SU-DHL-6 (cell line): ENCODE data around the gene RAB8A.
A peak's percentile ranks its signal among the peaks of the same experiment; 100 is the strongest.

ENCODE experiments used
- H2AFZ ChIP-seq: fragments of 200-600 bp; sonication (generic); 2 replicates; pipeline ENCODE4 v1.6.1; 2014; ENCODE audit warnings: low read depth, mild to moderate bottlenecking, moderate library complexity, mixed read lengths, antibody characterized with exemption, low read length; ENCODE audit not compliant: severe bottlenecking
- H3F3A ChIP-seq: fragments of 200-600 bp; shearing (Covaris generic); 2 replicates; pipeline ENCODE4 v1.6.0; 2016; ENCODE audit warnings: antibody characterized with exemption, mild to moderate bottlenecking; ENCODE audit not compliant: insufficient read depth
- H3K27ac ChIP-seq: fragments of 200-600 bp; sonication (generic); 2 replicates; pipeline ENCODE4 v1.5.1; 2016; ENCODE audit warnings: low read depth, mild to moderate bottlenecking, low read length, moderate library complexity, mixed read lengths
- H3K27me3 ChIP-seq: fragments of 200-600 bp; sonication (generic), shearing (Covaris generic); 2 replicates; pipeline ENCODE4 v1.6.0; 2014; ENCODE audit warnings: mild to moderate bottlenecking, low read length
- H3K36me3 ChIP-seq: fragments of 200-600 bp; sonication (generic); 2 replicates; pipeline ENCODE4 v1.6.1; 2014; ENCODE audit warnings: mild to moderate bottlenecking, low read length, mixed read lengths
- H3K4me2 ChIP-seq: fragments of 300-600, 200-600 bp; shearing (Covaris generic), sonication (generic); 2 replicates; pipeline ENCODE4 v1.6.0; 2014; ENCODE audit warnings: low read length, low read depth, mild to moderate bottlenecking; ENCODE audit not compliant: poor library complexity, severe bottlenecking
- H3K4me3 ChIP-seq: fragments of 200-600 bp; sonication (generic); 2 replicates; pipeline ENCODE4 v1.5.1; 2014; ENCODE audit warnings: antibody characterized with exemption, low read length, mild to moderate bottlenecking, mixed read lengths; ENCODE audit not compliant: insufficient read depth, poor library complexity, severe bottlenecking
- H3K79me2 ChIP-seq: fragments of 200-600 bp; sonication (generic); 2 replicates; pipeline ENCODE4 v1.6.1; 2014; ENCODE audit warnings: mild to moderate bottlenecking, low read length, moderate library complexity; ENCODE audit not compliant: insufficient read depth
- H3K9ac ChIP-seq: fragments of 200-600 bp; sonication (generic); 2 replicates; pipeline ENCODE4 v1.7.0; 2014; ENCODE audit warnings: mild to moderate bottlenecking, low read length
- H3K9me2 ChIP-seq: fragments of 200-600 bp; sonication (generic); replicated peaks from 2 replicates; pipeline ENCODE4 v1.6.1; 2014; ENCODE audit warnings: low read length; ENCODE audit not compliant: insufficient read depth
- H3K9me3 ChIP-seq: fragments of 200-600 bp; sonication (generic); 2 replicates; pipeline ENCODE4 v1.6.1; 2014; ENCODE audit warnings: low read length, mixed read lengths; ENCODE audit not compliant: insufficient read depth
- H4K20me1 ChIP-seq: fragments of 200-600 bp; sonication (generic); 2 replicates; pipeline ENCODE4 v1.6.1; 2014; ENCODE audit warnings: low read depth, mild to moderate bottlenecking, antibody characterized with exemption, low read length, moderate library complexity, mixed read lengths
- CTCF ChIP-seq: fragments of 200-600 bp; sonication (generic); IDR thresholded peaks from one replicate; pipeline ENCODE4 v1.5.1; 2017; ENCODE audit warnings: antibody characterized with exemption, mild to moderate bottlenecking, low read length, moderate library complexity; ENCODE audit not compliant: insufficient read depth, poor library complexity, severe bottlenecking
- EZH2phosphoT487 ChIP-seq: fragments of 200-600 bp; sonication (generic), shearing (Covaris generic); conservative IDR thresholded peaks from 2 replicates; pipeline ENCODE4 v1.6.1; 2018; ENCODE audit warnings: mild to moderate bottlenecking, antibody characterized with exemption, low read length, moderate library complexity, mixed read lengths

Gene RAB8A

GRCh38 chr19:16154557-16154956, 42.9 kb downstream of the RAB8A start:
- no peak for TF ChIP-seq CTCF
- no peak for TF ChIP-seq EZH2phosphoT487
- Histone ChIP-seq H3K36me3 (peaks cover 32% of the 10 kb centered on the region), H3K9me2 (no peaks in the 10 kb centered on the region), H3K79me2 (0 out of 2 replicates have a peak, but pooled peaks cover under 1% of the 10 kb centered on the region), H3K27ac (peak overlapping the region; percentile 79), H3K9me3 (no peaks in the 10 kb centered on the region), H3F3A (peaks cover 31% of the 10 kb centered on the region), H3K27me3 (no peaks in the 10 kb centered on the region), H3K4me3 (no peak overlapping the region), H3K9ac (no peak overlapping the region), H3K4me2 (peak overlapping the region; percentile 15), H4K20me1 (no peaks in the 10 kb centered on the region), H2AFZ (no peak overlapping the region)

GRCh38 chr19:16155128-16155527, 43.4 kb downstream of the RAB8A start:
- H3K9ac ChIP-seq = no peak overlapping the region
- H3K4me3 ChIP-seq = no peak overlapping the region
- TF ChIP-seq EZH2phosphoT487 (no peak), CTCF (no peak)
- H3K36me3 ChIP-seq = peaks cover 32% of the 10 kb centered on the region
- peak overlapping the region; percentile 15 for H3K4me2 ChIP-seq
- H3K9me3 ChIP-seq = no peaks in the 10 kb centered on the region
- H4K20me1 ChIP-seq = no peaks in the 10 kb centered on the region
- no peaks in the 10 kb centered on the region for H3K9me2 ChIP-seq
- no peaks in the 10 kb centered on the region for H3K79me2 ChIP-seq
- peaks cover 31% of the 10 kb centered on the region for H3F3A ChIP-seq
- H3K27ac ChIP-seq = peak overlapping the region; percentile 79
- H2AFZ ChIP-seq = no peak overlapping the region
- no peaks in the 10 kb centered on the region for H3K27me3 ChIP-seq

GRCh38 chr19:16156904-16157303, 45.2 kb downstream of the RAB8A start:
- Histone ChIP-seq H3K4me2 (no peak overlapping the region), H2AFZ (no peak overlapping the region), H3K9ac (no peak overlapping the region), H3K27ac (no peak overlapping the region), H3F3A (peaks cover 31% of the 10 kb centered on the region), H3K79me2 (no peaks in the 10 kb centered on the region), H4K20me1 (no peaks in the 10 kb centered on the region), H3K9me3 (no peaks in the 10 kb centered on the region), H3K27me3 (no peaks in the 10 kb centered on the region), H3K9me2 (no peaks in the 10 kb centered on the region), H3K4me3 (no peak overlapping the region), H3K36me3 (peaks cover 28% of the 10 kb centered on the region)
- TF ChIP-seq CTCF (no peak), EZH2phosphoT487 (no peak)
